HEK293T (cell line): ENCODE measurements around the gene BPIFB4.
"Not testable (repeated sequence)": the region's sequence is repeated elsewhere in the genome, so short reads cannot be mapped to it uniquely, and the experiment has no call there.

Experiments
- CTCF ChIA-PET: fragments of 350-600 bp; formaldehyde crosslinking; extraction: SDS; loops from one replicate; lab custom pipeline; 2021; ENCODE audit warnings: antibody characterized with exemption, inconsistent platforms; lab: Yijun Ruan, JAX
- POLR2A ChIA-PET: fragments of 350-600 bp; formaldehyde crosslinking; extraction: SDS; loops from one replicate; lab custom pipeline; 2020; ENCODE audit warnings: antibody characterized with exemption, inconsistent platforms; lab: Yijun Ruan, JAX
- DNase-seq: peaks from one replicate; pipeline ENCODE4 v3.0.0; 2012; ENCODE audit warnings: mixed read lengths; ENCODE audit errors: extremely low spot score
- ARNT ChIP-seq: fragments of 450-650 bp; IDR thresholded peaks from 2 replicates; pipeline ENCODE4 v1.6.1; 2017; ENCODE audit warnings: mild to moderate bottlenecking
- BHLHE40 ChIP-seq: fragments of 450-650 bp; IDR thresholded peaks from 2 replicates; pipeline ENCODE4 v1.6.1; 2016; ENCODE audit warnings: mild to moderate bottlenecking, moderate library complexity, borderline replicate concordance
- CTBP1 ChIP-seq: fragments of 450-650 bp; IDR thresholded peaks from 2 replicates; pipeline ENCODE4 v1.6.1; 2016; ENCODE audit warnings: borderline replicate concordance
- ELF4 ChIP-seq: fragments of 450-650 bp; IDR thresholded peaks from 2 replicates; pipeline ENCODE4 v1.6.1; 2017; ENCODE audit warnings: antibody characterized with exemption
- FOXA1 ChIP-seq: fragments of 450-650 bp; IDR thresholded peaks from 2 replicates; pipeline ENCODE4 v1.6.1; 2016; ENCODE audit warnings: mild to moderate bottlenecking
- FOXK2 ChIP-seq: fragments of 450-650 bp; IDR thresholded peaks from 2 replicates; pipeline ENCODE4 v1.6.1; 2016; ENCODE audit warnings: mild to moderate bottlenecking
- FOXM1 ChIP-seq: fragments of 450-650 bp; IDR thresholded peaks from 2 replicates; pipeline ENCODE4 v1.6.1; 2017; ENCODE audit warnings: mild to moderate bottlenecking, borderline replicate concordance
- HDGF ChIP-seq: fragments of 450-650 bp; IDR thresholded peaks from 2 replicates; pipeline ENCODE4 v1.6.1; 2017; ENCODE audit warnings: antibody characterized with exemption, borderline replicate concordance
- L3MBTL2 ChIP-seq: fragments of 450-650 bp; conservative IDR thresholded peaks from 2 replicates; pipeline ENCODE4 v1.6.1; 2016; ENCODE audit warnings: mild to moderate bottlenecking
- LEF1 ChIP-seq: fragments of 450-650 bp; IDR thresholded peaks from 2 replicates; pipeline ENCODE4 v1.6.1; 2017; ENCODE audit warnings: mild to moderate bottlenecking, borderline replicate concordance
- NFRKB ChIP-seq: fragments of 450-650 bp; IDR thresholded peaks from 2 replicates; pipeline ENCODE4 v1.6.1; 2016; ENCODE audit warnings: mild to moderate bottlenecking, moderate library complexity
- SP1 ChIP-seq: fragments of 450-650 bp; IDR thresholded peaks from 2 replicates; pipeline ENCODE4 v1.6.1; 2017
- SUZ12 ChIP-seq: fragments of 450-650 bp; IDR thresholded peaks from 2 replicates; pipeline ENCODE4 v1.6.1; 2016; ENCODE audit warnings: mild to moderate bottlenecking
- TARDBP ChIP-seq: fragments of 450-650 bp; IDR thresholded peaks from 2 replicates; pipeline ENCODE4 v1.6.1; 2016
- ZNF384 ChIP-seq: fragments of 450-650 bp; IDR thresholded peaks from 2 replicates; pipeline ENCODE4 v1.6.1; 2016
- TF ChIP-seq, protein P1 (sequence below): fragments of 450-650 bp; IDR thresholded peaks from 2 replicates; pipeline ENCODE4 v1.6.1; 2016

BPIFB4 gene

DNA sequence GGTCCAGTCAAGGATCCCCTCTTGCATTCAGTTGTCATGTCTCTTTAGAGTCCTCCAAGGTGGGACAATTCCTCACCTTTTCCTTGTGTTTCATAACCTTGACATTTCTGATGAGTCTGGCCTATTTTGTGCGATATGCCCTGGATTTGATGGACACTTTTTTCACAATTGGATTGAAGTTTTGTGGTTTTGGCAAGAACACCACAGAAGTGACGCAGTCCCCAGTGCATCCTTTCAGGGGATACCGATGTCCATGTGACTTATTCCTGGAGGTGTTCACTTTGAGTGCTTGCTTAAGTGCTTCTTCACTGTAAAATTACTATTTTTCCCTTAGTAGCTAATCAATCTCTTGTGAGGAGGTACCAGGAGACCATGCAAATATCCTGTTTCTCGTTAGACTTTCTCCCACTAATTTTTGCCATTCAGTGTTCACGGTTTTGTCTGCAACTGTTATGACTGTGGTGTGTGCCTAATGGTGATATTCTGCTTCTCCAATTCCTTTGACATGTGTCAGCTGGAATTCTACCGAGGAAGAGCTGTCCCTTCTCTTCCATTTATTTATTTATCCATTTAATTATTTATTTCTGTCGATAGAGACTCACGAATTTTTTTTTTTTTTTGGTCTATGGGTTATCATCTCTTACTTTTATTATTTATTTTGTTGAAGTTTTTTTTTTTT lies 30.8 kb downstream of the BPIFB4 start:
- TF ChIP-seq SP1 = no peak
- TF ChIP-seq CTBP1 = no peak
- no peak for TF ChIP-seq FOXA1
- no peak for TF ChIP-seq L3MBTL2
- no peak for TF ChIP-seq FOXM1
- no peak for TF ChIP-seq ZNF384
- TF ChIP-seq BHLHE40 = no peak
- TF ChIP-seq LEF1 = no peak
- TF ChIP-seq, protein P1, sequence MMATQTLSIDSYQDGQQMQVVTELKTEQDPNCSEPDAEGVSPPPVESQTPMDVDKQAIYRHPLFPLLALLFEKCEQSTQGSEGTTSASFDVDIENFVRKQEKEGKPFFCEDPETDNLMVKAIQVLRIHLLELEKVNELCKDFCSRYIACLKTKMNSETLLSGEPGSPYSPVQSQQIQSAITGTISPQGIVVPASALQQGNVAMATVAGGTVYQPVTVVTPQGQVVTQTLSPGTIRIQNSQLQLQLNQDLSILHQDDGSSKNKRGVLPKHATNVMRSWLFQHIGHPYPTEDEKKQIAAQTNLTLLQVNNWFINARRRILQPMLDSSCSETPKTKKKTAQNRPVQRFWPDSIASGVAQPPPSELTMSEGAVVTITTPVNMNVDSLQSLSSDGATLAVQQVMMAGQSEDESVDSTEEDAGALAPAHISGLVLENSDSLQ = no peak
- TF ChIP-seq TARDBP = no peak
- no peak for TF ChIP-seq ELF4
- no peak for TF ChIP-seq FOXK2
- DNase-seq = no peak
- ChIA-PET POLR2A (no interaction called here), CTCF (no interaction called here)

DNA sequence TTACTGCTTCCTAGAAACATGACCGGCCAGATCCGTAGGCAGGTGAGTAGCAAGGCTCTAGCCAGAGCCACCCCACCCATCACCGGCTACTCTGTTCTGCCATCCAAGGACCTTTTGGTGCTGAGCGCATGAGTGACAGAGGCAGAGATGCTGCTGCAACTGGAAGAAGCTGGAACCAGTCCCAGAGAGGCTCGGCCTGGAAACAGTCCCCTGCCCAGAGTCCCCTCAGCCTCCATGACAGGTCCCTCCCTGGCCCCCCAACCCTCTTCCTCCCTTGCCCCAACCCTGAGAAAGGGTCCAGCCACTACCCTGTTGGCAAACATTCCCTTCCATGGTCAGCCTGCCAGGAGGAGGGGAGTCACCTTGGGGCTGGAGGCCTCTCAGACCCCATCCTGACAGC lies 31.9 kb downstream of the BPIFB4 start:
- no peak for TF ChIP-seq FOXA1
- no peak for TF ChIP-seq BHLHE40
- TF ChIP-seq, protein P1 = no peak
- TF ChIP-seq NFRKB = no peak
- TF ChIP-seq CTBP1 = no peak
- TF ChIP-seq L3MBTL2 = no peak
- TF ChIP-seq SP1 = no peak
- no peak for TF ChIP-seq SUZ12
- TF ChIP-seq FOXK2 = no peak
- TF ChIP-seq FOXM1 = no peak
- no peak for TF ChIP-seq TARDBP
- TF ChIP-seq ARNT = no peak
- no peak for TF ChIP-seq HDGF
- TF ChIP-seq LEF1 = no peak
- TF ChIP-seq ZNF384 = no peak
- TF ChIP-seq ELF4 = no peak
- DNase-seq = no peak
- ChIA-PET CTCF (no interaction called here), POLR2A (no interaction called here)

DNA sequence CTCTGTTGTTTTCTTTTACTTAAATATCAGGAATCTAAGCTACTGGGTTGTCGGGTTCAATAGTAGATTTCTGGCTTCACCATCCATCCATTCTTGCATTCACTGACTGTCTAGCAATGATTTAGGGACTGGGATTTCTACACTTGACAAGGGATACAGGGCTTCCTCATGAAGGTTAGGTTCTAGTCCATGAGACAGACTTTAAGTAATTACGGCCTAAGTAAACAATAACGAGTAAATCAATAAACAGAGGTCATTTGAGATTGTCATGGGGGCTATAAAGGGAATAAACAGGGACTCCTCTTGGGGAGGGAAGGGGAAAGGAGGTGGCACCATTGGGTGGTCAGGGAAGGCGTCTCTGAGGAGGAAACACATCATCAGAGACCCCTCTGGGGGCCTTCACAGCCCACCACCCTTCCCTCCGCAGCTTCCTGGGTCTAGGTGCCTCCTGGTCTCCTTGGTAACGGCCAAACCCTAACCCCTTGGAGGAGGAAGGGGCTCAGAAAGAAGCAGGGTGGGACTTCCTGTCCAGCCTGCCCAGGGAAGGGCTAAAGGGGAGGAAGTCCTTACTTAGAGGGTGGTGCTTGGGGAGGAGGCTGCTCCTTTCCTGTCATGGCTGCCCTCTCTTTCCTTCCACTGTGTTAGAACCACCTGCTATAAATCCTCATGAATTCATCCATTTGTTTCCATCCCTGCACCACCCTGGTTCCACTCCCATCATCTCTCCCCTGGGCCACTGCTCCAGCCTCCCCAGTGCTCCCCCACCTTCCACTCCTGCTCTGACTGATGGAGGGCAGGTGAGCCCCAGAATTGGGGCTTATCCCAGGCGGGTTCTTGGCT lies 33.3 kb downstream of the BPIFB4 start:
- TF ChIP-seq NFRKB = no peak
- no peak for TF ChIP-seq LEF1
- TF ChIP-seq SP1 = no peak
- no peak for TF ChIP-seq FOXM1
- no peak for TF ChIP-seq HDGF
- TF ChIP-seq, protein P1 = no peak
- no peak for TF ChIP-seq BHLHE40
- TF ChIP-seq ARNT = no peak
- ChIA-PET CTCF (no interaction called here), POLR2A (no interaction called here)
- no peak for DNase-seq

DNA sequence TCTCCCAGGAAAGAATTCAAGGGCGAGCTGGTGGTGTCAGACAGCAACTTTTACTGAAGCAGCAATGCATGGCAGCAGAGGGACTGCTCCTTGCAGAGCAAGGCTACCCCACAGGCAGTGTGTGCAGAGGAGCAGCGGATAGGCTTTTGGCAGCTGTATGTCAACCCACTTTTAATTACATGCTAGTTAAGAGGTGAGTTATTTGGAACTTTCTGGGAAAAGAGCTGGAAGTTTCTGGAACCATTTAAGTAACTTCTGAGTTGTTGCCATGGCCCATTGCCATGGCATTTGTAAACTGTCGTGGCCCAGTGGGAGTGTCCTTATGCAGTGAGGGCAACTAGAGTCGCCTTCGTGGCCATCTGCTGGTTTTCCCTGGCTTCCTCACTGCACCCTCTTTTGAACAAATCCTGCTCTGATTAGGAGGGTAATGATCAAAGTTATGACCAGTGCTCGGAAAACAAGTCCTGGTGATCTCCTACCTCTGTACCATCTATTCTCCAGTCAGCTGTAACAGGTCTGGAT lies 34.0 kb downstream of the BPIFB4 start:
- TF ChIP-seq, protein P1 = no peak
- TF ChIP-seq ARNT (no peak), LEF1 (no peak), FOXM1 (no peak)
- no peak for DNase-seq
- ChIA-PET POLR2A (no interaction called here), CTCF (no interaction called here)

DNA sequence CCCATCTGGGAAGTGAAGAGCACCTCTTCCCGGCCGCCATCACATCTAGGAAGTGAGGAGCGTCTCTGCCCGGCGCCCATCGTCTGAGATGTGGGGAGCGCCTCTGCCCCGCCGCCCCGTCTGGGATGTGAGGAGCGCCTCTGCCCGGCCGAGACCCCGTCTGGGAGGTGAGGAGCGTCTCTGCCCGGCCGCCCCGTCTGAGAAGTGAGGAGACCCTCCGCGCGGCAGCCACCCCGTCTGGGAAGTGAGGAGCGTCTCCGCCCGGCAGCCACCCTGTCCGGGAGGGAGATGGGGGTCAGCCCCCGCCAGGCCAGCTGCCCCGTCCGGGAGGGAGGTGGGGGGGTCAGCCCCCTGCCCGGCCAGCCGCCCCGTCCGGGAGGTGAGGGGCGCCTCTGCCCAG lies 36.1 kb downstream of the BPIFB4 start:
- CTCF ChIA-PET, POLR2A ChIA-PET: not testable (repeated sequence)

More for the DNA sequence above, 36.1 kb downstream of the BPIFB4 start:
- not testable (repeated sequence) for DNase-seq
